CD14-positive monocyte (primary cell): ENCODE results near the gene HCRTR1. TPM values are rescaled to one million over a fixed set of nuclear protein-coding genes. Genes with fewer than 3 reads are reported as not detected.

Experiments
- DNase-seq, 3 donors: peaks; one replicate each; pipeline ENCODE4 v3.0.0-alpha.2; 2011 to 2022
- H2AFZ ChIP-seq: 2 replicates; pipeline ENCODE4 v1.6.0; 2012; ENCODE audit warnings: mild to moderate bottlenecking, low read depth, low read length, inconsistent platforms; ENCODE audit not compliant: insufficient read depth, poor library complexity, severe bottlenecking
- H3K27ac ChIP-seq, 2 donors: 1 replicate in 1 of 2; 2 replicates in 1 of 2; pipeline ENCODE4 v1.5.1; 2012 to 2013; ENCODE audit warnings: low read length in 2 of 2, control low read depth in 1 of 2, inconsistent platforms in 1 of 2, low read depth in 1 of 2, mild to moderate bottlenecking in 1 of 2
- H3K27me3 ChIP-seq, 2 donors: one replicate each; pipeline versions ENCODE4 v1.6.0 to v1.6.1; 2011 to 2013; ENCODE audit warnings: low read length in 2 of 2; ENCODE audit not compliant: control insufficient read depth in 2 of 2, insufficient read depth in 2 of 2
- H3K36me3 ChIP-seq, 2 donors: replicated peaks in 1 of 2; 1 replicate in 1 of 2; 2 replicates in 1 of 2; pipeline versions ENCODE4 v1.5.1 to v1.6.1; 2012 to 2013; ENCODE audit warnings: low read length in 2 of 2, control low read depth in 1 of 2, inconsistent platforms in 1 of 2, mild to moderate bottlenecking in 1 of 2; ENCODE audit not compliant: insufficient read depth in 2 of 2, control insufficient read depth in 1 of 2
- H3K4me1 ChIP-seq, 2 donors: 1 replicate in 1 of 2; 2 replicates in 1 of 2; pipeline versions ENCODE4 v1.5.1 to v1.6.1; 2012 to 2013; ENCODE audit warnings: low read length in 2 of 2, control low read depth in 1 of 2, inconsistent platforms in 1 of 2, mild to moderate bottlenecking in 1 of 2, moderate library complexity in 1 of 2; ENCODE audit not compliant: insufficient read depth in 2 of 2, control insufficient read depth in 1 of 2
- H3K4me2 ChIP-seq: replicated peaks from 2 replicates; pipeline ENCODE3; 2012; ENCODE audit warnings: low read length, moderate library complexity, mild to moderate bottlenecking; ENCODE audit not compliant: poor library complexity, severe bottlenecking; ENCODE audit errors: extremely low read depth
- H3K4me3 ChIP-seq, 3 experiments: fragments of 200-600 bp in 1 of 3; sonication (generic) in 1 of 3; replicated peaks in 1 of 3; 1 replicate in 2 of 3; 2 replicates in 1 of 3; pipeline ENCODE4 v1.5.1; 2011 to 2013; ENCODE audit warnings: low read length in 3 of 3, mild to moderate bottlenecking in 3 of 3, control low read depth in 2 of 3, low read depth in 2 of 3, inconsistent platforms in 1 of 3, moderate library complexity in 1 of 3
- H3K79me2 ChIP-seq: 2 replicates; pipeline ENCODE4 v1.6.0; 2012; ENCODE audit warnings: mild to moderate bottlenecking, control low read depth, inconsistent platforms, low read length, moderate library complexity; ENCODE audit not compliant: insufficient read depth
- H3K9ac ChIP-seq: 2 replicates; pipeline ENCODE4 v1.6.0; 2017; ENCODE audit warnings: low read length, mild to moderate bottlenecking; ENCODE audit not compliant: insufficient read depth, poor library complexity, severe bottlenecking
- H3K9me3 ChIP-seq, 2 donors: replicated peaks in 1 of 2; 1 replicate in 1 of 2; 2 replicates in 1 of 2; pipeline versions ENCODE4 v1.5.1 to v1.6.1; 2012 to 2013; ENCODE audit warnings: low read length in 2 of 2, control low read depth in 1 of 2; ENCODE audit not compliant: control insufficient read depth in 1 of 2, insufficient read depth in 1 of 2
- H4K20me1 ChIP-seq: 2 replicates; pipeline ENCODE4 v1.6.0; 2012; ENCODE audit warnings: mild to moderate bottlenecking, low read length, control low read depth, moderate library complexity; ENCODE audit not compliant: insufficient read depth
- H3K27ac Mint-ChIP-seq, 7 donors: one replicate each; pipeline ENCODE4 v1.8.0; 2020; ENCODE audit warnings: mild to moderate bottlenecking in 7 of 7, mixed read lengths in 7 of 7, moderate library complexity in 6 of 7, inconsistent platforms in 2 of 7
- H3K27me3 Mint-ChIP-seq, 3 donors: one replicate each; pipeline ENCODE4 v1.8.0; 2021 to 2022; ENCODE audit warnings: low read depth in 3 of 3, mild to moderate bottlenecking in 3 of 3, mixed read lengths in 3 of 3, moderate library complexity in 3 of 3, inconsistent platforms in 1 of 3
- H3K36me3 Mint-ChIP-seq, 2 donors: one replicate each; pipeline ENCODE4 v1.8.0; 2020; ENCODE audit warnings: mixed read lengths in 2 of 2, inconsistent platforms in 1 of 2, mild to moderate bottlenecking in 1 of 2
- H3K4me1 Mint-ChIP-seq: one replicate; pipeline ENCODE4 v1.8.0; 2020; ENCODE audit warnings: mild to moderate bottlenecking, mixed read lengths
- H3K4me3 Mint-ChIP-seq, 2 donors: one replicate each; pipeline ENCODE4 v1.8.0; 2020; ENCODE audit warnings: mild to moderate bottlenecking in 2 of 2, mixed read lengths in 2 of 2, moderate library complexity in 1 of 2
- H3K9me3 Mint-ChIP-seq, 7 donors: one replicate each; pipeline ENCODE4 v1.8.0; 2020 to 2022; ENCODE audit warnings: mixed read lengths in 7 of 7, mild to moderate bottlenecking in 6 of 7, moderate library complexity in 6 of 7, inconsistent platforms in 2 of 7
- CTCF ChIP-seq: fragments of 200-600 bp; IDR thresholded peaks from one replicate; pipeline ENCODE4 v1.8.0; 2022; ENCODE audit warnings: antibody characterized with exemption, mild to moderate bottlenecking
- WGBS: methylation state at CpG from one replicate; pipeline ENCODE4 v1.1.5; 2013; ENCODE audit warnings: missing lambda C conversion rate; ENCODE audit not compliant: insufficient coverage; 5-methylcytosine and 5-hydroxymethylcytosine counted together
- intact Hi-C, 2 donors: fragments of 100-400 bp; cut with micrococcal nuclease; formaldehyde crosslinking; loops; one replicate each; pipeline versions ENCODE4 v1.15.0 to v1.15.1; 2023
- polyA plus RNA-seq, 3 donors: library from polyadenylated mRNA; depleted of rRNA in 1 of 3; unstranded in 2 of 3; stranded (reverse) in 1 of 3; fragments of 300-500 nt in 2 of 3; fragments of >200 nt in 1 of 3; fragmentation: Illumina TruSeq in 2 of 3; gene quantifications; 1 replicate in 2 of 3; 2 replicates in 1 of 3; pipeline ENCODE4 v1.2.3, GENCODE V29; 2012 to 2021

HCRTR1 gene
- polyA plus RNA-seq, 3 donors = not detected

- Histone ChIP-seq H2AFZ (no peak overlapping the region), H3K9me3 (no peaks in the 10 kb centered on the region), H3K36me3 (no peaks in the 10 kb centered on the region), H3K4me1 (peaks cover 5% of the 10 kb centered on the region in 2 donors), H4K20me1 (no peaks in the 10 kb centered on the region), H3K27ac (no peak overlapping the region), H3K79me2 (no peaks in the 10 kb centered on the region), H3K27me3 (peaks cover 0 to 16% of the 10 kb centered on the region in 2 donors), H3K9ac (no peak overlapping the region), H3K4me2 (no peak overlapping the region), H3K4me3 (no peak overlapping the region)
- 98% methylated on average over 6 of the region's 8 CpGs for WGBS
- Mint-ChIP-seq H3K27me3 (peaks cover 11 to 22% (median 15%) of the 10 kb centered on the region in 3 donors), H3K27ac (no peak overlapping the region), H3K36me3 (no peaks in the 10 kb centered on the region), H3K9me3 (no peaks in the 10 kb centered on the region), H3K4me1 (peaks cover 19% of the 10 kb centered on the region), H3K4me3 (no peak overlapping the region)
- DNase-seq = no peak
- no peak for TF ChIP-seq CTCF
- intact Hi-C loops = no loop called here
These were observed 44.2 kb upstream of the HCRTR1 start for GRCh38 chr1:31573261-31573660.

- Mint-ChIP-seq H3K36me3 (no peaks in the 10 kb centered on the region), H3K27me3 (peaks cover 11 to 22% (median 15%) of the 10 kb centered on the region in 3 donors), H3K4me1 (peaks cover 19% of the 10 kb centered on the region), H3K4me3 (no peak overlapping the region), H3K9me3 (no peaks in the 10 kb centered on the region), H3K27ac (peak overlapping the region in 2 of 7 donors; percentile 16 to 26)
- H2AFZ ChIP-seq = no peak overlapping the region
- 88% methylated on average over 4 of the region's 10 CpGs for WGBS
- no peaks in the 10 kb centered on the region for H3K79me2 ChIP-seq
- H4K20me1 ChIP-seq = no peaks in the 10 kb centered on the region
- no peaks in the 10 kb centered on the region for H3K9me3 ChIP-seq
- H3K27ac ChIP-seq = no peak overlapping the region
- no peak for DNase-seq
- H3K4me3 ChIP-seq = no peak overlapping the region
- no peaks in the 10 kb centered on the region for H3K36me3 ChIP-seq
- peaks cover 0 to 16% of the 10 kb centered on the region in 2 donors for H3K27me3 ChIP-seq
- H3K4me1 ChIP-seq = peaks cover 5% of the 10 kb centered on the region in 2 donors
- TF ChIP-seq CTCF = no peak
- H3K4me2 ChIP-seq = no peak overlapping the region
- intact Hi-C loops = no loop called here
- H3K9ac ChIP-seq = no peak overlapping the region
These were observed 42.6 kb upstream of the HCRTR1 start for GRCh38 chr1:31574749-31575368.
